ENCODE measurements around the gene POLH. TPM values are rescaled to one million over a fixed set of nuclear protein-coding genes. Genes with fewer than 3 reads are reported as not detected.
A peak's percentile ranks its signal among the peaks of the same experiment; 100 is the strongest.
"Not testable (repeated sequence)": the region's sequence is repeated elsewhere in the genome, so short reads cannot be mapped to it uniquely, and the experiment has no call there.

Gene POLH
- total RNA-seq (2021; ENCODE audit: unreplicated experiment): 28.4 TPM
- polyA plus RNA-seq (2012; ENCODE audit: insufficient read length): 12.1 TPM
- percentile 73 among the genes with signal in this experiment for Bru-seq, nascent RNA
- percentile 78 among the genes with signal in this experiment for BruChase-seq, experiment 1, labeled RNA remaining after a 2-hour chase
- BruChase-seq, experiment 2, labeled RNA remaining after a 6-hour chase: percentile 71 among the genes with signal in this experiment
- long read RNA-seq, transcript POLH-202 (11 exons, 3,540 nt): major isoform, 14 of 23 reads
- long read RNA-seq, partial matches to known transcripts: 2 of 23 reads
- long read RNA-seq, other reads (novel, unspliced or antisense): 6 of 23 reads

DNA sequence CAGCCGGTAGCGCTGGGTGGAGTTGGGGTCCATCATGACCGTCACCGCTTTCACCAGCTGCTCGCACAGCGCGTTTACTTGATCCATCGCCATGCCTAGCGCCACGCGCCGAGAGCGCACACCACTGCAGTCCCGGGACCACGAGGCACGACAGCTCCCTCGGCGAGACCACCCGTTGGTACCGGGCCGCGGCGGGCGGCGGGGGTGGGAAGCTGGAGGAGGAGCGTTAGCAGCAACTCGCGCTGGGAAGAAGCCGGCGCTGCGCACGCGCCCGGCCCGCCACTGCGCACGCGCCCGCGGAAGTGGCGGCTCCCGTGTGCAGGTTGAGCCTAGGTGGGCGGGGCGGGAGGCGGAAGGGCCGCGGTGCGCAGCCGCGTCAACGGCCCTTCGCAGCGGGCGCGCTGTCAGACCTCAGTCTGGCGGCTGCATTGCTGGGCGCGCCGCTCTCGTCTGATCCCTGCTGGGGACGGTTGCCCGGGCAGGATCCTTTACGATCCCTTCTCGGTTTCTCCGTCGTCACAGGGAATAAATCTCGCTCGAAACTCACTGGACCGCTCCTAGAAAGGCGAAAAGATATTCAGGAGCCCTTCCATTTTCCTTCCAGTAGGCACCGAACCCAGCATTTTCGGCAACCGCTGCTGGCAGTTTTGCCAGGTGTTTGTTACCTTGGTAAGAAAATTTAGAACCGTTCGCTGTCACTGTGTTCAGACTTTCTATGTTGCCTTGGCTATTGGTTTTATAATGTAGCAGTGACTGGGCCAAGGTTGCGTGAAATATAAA is at the start of gene POLH, which contains the start of gene XPO5:
POLH (plus strand) TSS at position 414 of the 780 bp plus-strand sequence. CDS start 6,135 bp downstream, outside the sequence.
XPO5 (minus strand) TSS at position 267 of the 780 bp plus-strand sequence; CDS start at position 93, 174 bp downstream.
- BruUV-seq (replicated peaks): no TSS peak
- peaks cover 9% of the 10 kb centered on the region for H3K4me1 ChIP-seq (ENCODE audit: control insufficient read depth, insufficient read depth, low read length)
- no peaks in the 10 kb centered on the region for H3K27me3 ChIP-seq (ENCODE audit: control insufficient read depth, insufficient read depth, low read length)
- H3K36me3 ChIP-seq (ENCODE audit: control insufficient read depth, insufficient read depth, low read length): peaks cover 24% of the 10 kb centered on the region
- ChIA-PET POLR2A (interaction anchor here (0.6 kb wide), 1 partner anchor 9 kb away, joined by 7 read pairs; no protein-coding TSS in a partner anchor), CTCF (interaction anchor here (0.6 kb wide), 1 partner anchor 658 kb away, joined by 3 read pairs; no protein-coding TSS in a partner anchor)
- DNase-seq (ENCODE audit: low read depth, low spot score): peak; percentile 64
- ATAC-seq: peak; percentile 98
- TF ChIP-seq POLR2AphosphoS5 (IDR thresholded peaks at IDR 0.05; ENCODE audit: low read depth, low read length) (peak; percentile 97), TCF7L2 (IDR thresholded peaks at IDR 0.05; ENCODE audit: low read depth, low read length) (0 out of 2 replicates have a peak, but pooled peaks have one; percentile 44), SIN3A (IDR thresholded peaks at IDR 0.05; ENCODE audit: borderline replicate concordance, insufficient read depth, low read depth, low read length) (peak; percentile 93)
- TF ChIP-seq, protein P1, sequence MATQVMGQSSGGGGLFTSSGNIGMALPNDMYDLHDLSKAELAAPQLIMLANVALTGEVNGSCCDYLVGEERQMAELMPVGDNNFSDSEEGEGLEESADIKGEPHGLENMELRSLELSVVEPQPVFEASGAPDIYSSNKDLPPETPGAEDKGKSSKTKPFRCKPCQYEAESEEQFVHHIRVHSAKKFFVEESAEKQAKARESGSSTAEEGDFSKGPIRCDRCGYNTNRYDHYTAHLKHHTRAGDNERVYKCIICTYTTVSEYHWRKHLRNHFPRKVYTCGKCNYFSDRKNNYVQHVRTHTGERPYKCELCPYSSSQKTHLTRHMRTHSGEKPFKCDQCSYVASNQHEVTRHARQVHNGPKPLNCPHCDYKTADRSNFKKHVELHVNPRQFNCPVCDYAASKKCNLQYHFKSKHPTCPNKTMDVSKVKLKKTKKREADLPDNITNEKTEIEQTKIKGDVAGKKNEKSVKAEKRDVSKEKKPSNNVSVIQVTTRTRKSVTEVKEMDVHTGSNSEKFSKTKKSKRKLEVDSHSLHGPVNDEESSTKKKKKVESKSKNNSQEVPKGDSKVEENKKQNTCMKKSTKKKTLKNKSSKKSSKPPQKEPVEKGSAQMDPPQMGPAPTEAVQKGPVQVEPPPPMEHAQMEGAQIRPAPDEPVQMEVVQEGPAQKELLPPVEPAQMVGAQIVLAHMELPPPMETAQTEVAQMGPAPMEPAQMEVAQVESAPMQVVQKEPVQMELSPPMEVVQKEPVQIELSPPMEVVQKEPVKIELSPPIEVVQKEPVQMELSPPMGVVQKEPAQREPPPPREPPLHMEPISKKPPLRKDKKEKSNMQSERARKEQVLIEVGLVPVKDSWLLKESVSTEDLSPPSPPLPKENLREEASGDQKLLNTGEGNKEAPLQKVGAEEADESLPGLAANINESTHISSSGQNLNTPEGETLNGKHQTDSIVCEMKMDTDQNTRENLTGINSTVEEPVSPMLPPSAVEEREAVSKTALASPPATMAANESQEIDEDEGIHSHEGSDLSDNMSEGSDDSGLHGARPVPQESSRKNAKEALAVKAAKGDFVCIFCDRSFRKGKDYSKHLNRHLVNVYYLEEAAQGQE (IDR thresholded peaks at IDR 0.05; ENCODE audit: insufficient read depth in 1 of 2, low read depth in 2 of 2, low read length in 1 of 2): peak in 1 of 2 experiments; percentile 57; a peak in 1 of 4 replicates
- TF ChIP-seq, protein P2, sequence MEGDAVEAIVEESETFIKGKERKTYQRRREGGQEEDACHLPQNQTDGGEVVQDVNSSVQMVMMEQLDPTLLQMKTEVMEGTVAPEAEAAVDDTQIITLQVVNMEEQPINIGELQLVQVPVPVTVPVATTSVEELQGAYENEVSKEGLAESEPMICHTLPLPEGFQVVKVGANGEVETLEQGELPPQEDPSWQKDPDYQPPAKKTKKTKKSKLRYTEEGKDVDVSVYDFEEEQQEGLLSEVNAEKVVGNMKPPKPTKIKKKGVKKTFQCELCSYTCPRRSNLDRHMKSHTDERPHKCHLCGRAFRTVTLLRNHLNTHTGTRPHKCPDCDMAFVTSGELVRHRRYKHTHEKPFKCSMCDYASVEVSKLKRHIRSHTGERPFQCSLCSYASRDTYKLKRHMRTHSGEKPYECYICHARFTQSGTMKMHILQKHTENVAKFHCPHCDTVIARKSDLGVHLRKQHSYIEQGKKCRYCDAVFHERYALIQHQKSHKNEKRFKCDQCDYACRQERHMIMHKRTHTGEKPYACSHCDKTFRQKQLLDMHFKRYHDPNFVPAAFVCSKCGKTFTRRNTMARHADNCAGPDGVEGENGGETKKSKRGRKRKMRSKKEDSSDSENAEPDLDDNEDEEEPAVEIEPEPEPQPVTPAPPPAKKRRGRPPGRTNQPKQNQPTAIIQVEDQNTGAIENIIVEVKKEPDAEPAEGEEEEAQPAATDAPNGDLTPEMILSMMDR (IDR thresholded peaks at IDR 0.05): no peak
- in situ Hi-C loops (cut with HindIII; ENCODE audit: low pct_unique_long_range_greater_than_20kb, low sequenced_read_pairs): no loop called here
- intact Hi-C loops (cut with micrococcal nuclease; ENCODE audit: unreplicated experiment): no loop called here
- no peaks in the 10 kb centered on the region for H3K9me3 ChIP-seq (ENCODE audit: control insufficient read depth, insufficient read depth, low read depth, low read length)
- H3K27ac ChIP-seq (ENCODE audit: low read length): peak within 1 kb of the TSS; percentile 88
- peak within 1 kb of the TSS; percentile 88 to 92 for H3K4me3 ChIP-seq (ENCODE audit: low read depth in 2 of 2, low read length in 2 of 2)

DNA sequence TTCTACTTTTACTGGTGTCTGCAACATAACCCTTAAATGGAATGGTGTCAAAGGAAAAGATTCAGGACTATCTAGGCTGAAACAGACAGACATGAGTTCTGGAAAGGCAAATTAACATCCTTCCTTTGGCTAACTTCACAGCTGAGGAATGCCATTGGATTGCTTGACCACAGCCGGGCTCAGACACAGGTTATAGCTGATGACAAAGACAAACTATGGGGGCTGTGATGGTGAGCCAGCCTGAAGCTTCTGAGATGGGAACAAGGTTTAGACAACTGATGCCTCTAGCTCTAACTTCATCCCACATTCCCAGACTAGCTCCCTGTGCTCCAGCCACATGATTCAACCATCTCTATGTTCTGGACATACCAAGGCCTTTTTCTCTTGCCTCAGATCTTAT is 43.8 kb upstream of the POLH start:
- TF ChIP-seq POLR2AphosphoS5 (IDR thresholded peaks at IDR 0.05; ENCODE audit: low read depth, low read length): no peak
- no peak for TF ChIP-seq SIN3A (IDR thresholded peaks at IDR 0.05; ENCODE audit: borderline replicate concordance, insufficient read depth, low read depth, low read length)
- TF ChIP-seq, protein P1 (IDR thresholded peaks at IDR 0.05; ENCODE audit: insufficient read depth in 1 of 2, low read depth in 2 of 2, low read length in 1 of 2): no peak
- no peak for TF ChIP-seq TCF7L2 (IDR thresholded peaks at IDR 0.05; ENCODE audit: low read depth, low read length)
- TF ChIP-seq, protein P2 (IDR thresholded peaks at IDR 0.05): no peak
- in situ Hi-C loops (cut with HindIII; ENCODE audit: low pct_unique_long_range_greater_than_20kb, low sequenced_read_pairs): no loop called here
- intact Hi-C loops (cut with micrococcal nuclease; ENCODE audit: unreplicated experiment): no loop called here

DNA sequence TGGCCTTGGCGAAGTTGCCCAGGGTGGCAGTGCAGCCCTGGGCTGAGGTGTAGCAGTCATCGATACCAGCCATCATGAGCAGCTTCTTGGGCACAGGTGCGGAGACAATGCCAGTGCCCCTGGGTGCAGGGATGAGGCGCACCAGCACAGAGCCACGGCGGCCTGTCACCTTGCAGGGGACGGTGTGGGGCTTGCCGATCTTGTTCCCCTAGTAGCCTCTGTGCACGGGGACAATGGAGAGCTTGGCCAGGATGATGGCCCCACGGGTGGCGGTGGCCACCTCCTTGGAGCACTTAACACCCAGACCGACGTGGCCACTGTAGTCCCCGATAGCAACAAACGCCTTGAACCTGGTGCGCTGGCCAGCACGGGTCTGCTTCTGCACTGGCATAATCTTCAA is 37.0 kb upstream of the POLH start:
- H3K4me3 ChIP-seq (ENCODE audit: low read depth in 2 of 2, low read length in 2 of 2); POLR2A ChIA-PET; ATAC-seq; H3K4me1 ChIP-seq (ENCODE audit: control insufficient read depth, insufficient read depth, low read length); DNase-seq (ENCODE audit: low read depth, low spot score); H3K27ac ChIP-seq (ENCODE audit: low read length); H3K9me3 ChIP-seq (ENCODE audit: control insufficient read depth, insufficient read depth, low read depth, low read length); in situ Hi-C loops (cut with HindIII; ENCODE audit: low pct_unique_long_range_greater_than_20kb, low sequenced_read_pairs); H3K27me3 ChIP-seq (ENCODE audit: control insufficient read depth, insufficient read depth, low read length); BruUV-seq (replicated peaks); intact Hi-C loops (cut with micrococcal nuclease; ENCODE audit: unreplicated experiment): not testable (repeated sequence)
- H3K36me3 ChIP-seq (ENCODE audit: control insufficient read depth, insufficient read depth, low read length): peaks cover 13% of the 10 kb centered on the region
- CTCF ChIA-PET: interaction anchor here (0.7 kb wide), 1 partner anchor 53 kb away, joined by 3 read pairs; no protein-coding TSS in a partner anchor

More for the DNA sequence above, 43.8 kb upstream of the POLH start:
- Histone ChIP-seq H3K27ac (ENCODE audit: low read length) (no peak overlapping the region), H3K27me3 (ENCODE audit: control insufficient read depth, insufficient read depth, low read length) (no peaks in the 10 kb centered on the region), H3K9me3 (ENCODE audit: control insufficient read depth, insufficient read depth, low read depth, low read length) (no peaks in the 10 kb centered on the region), H3K4me1 (ENCODE audit: control insufficient read depth, insufficient read depth, low read length) (no peaks in the 10 kb centered on the region), H3K4me3 (ENCODE audit: low read depth in 2 of 2, low read length in 2 of 2) (no peak overlapping the region), H3K36me3 (ENCODE audit: control insufficient read depth, insufficient read depth, low read length) (peaks cover 18% of the 10 kb centered on the region)
- no peak for ATAC-seq
- ChIA-PET CTCF (interaction anchor here (0.5 kb wide), 1 partner anchor 76 kb away, joined by 5 read pairs; no protein-coding TSS in a partner anchor), POLR2A (interaction anchor here (0.7 kb wide), 1 partner anchor 15 kb away, joined by 3 read pairs; the partner anchor contains the start of gene POLR1C)
- no TSS peak for BruUV-seq (replicated peaks)
- no peak for DNase-seq (ENCODE audit: low read depth, low spot score)
